BLaER1 (cell line): ENCODE measurements around the gene MAB21L3.

Experiments used
- H3K27ac ChIP-seq: shearing (Covaris generic); formaldehyde crosslinking; 2 replicates; pipeline ENCODE4 v1.8.1; 2022
- H3K27me3 ChIP-seq: shearing (Covaris generic); formaldehyde crosslinking; 2 replicates; pipeline ENCODE4 v1.8.1; 2022
- H3K36me3 ChIP-seq: shearing (Covaris generic); formaldehyde crosslinking; 2 replicates; pipeline ENCODE4 v1.8.1; 2022
- H3K4me1 ChIP-seq: shearing (Covaris generic); formaldehyde crosslinking; 2 replicates; pipeline ENCODE4 v1.8.1; 2022
- H3K4me2 ChIP-seq: shearing (Covaris generic); formaldehyde crosslinking; 2 replicates; pipeline ENCODE4 v1.8.1; 2022
- H3K4me3 ChIP-seq: shearing (Covaris generic); formaldehyde crosslinking; 2 replicates; pipeline ENCODE4 v1.8.1; 2022
- H3K9ac ChIP-seq: shearing (Covaris generic); formaldehyde crosslinking; 2 replicates; pipeline ENCODE4 v1.8.1; 2022
- H3K9me3 ChIP-seq: shearing (Covaris generic); formaldehyde crosslinking; 2 replicates; pipeline ENCODE4 v1.8.1; 2022
- H4K20me1 ChIP-seq: shearing (Covaris generic); formaldehyde crosslinking; 2 replicates; pipeline ENCODE4 v1.8.1; 2022
- Cebpa-rat ChIP-seq: shearing (Covaris generic); IDR thresholded peaks from 2 replicates; pipeline ENCODE4 v1.8.1; 2022

The MAB21L3 gene

GRCh38 chr1:116123837-116124533 lies 12.8 kb downstream of the MAB21L3 start:
- no peaks in the 10 kb centered on the region for H3K4me1 ChIP-seq
- TF ChIP-seq Cebpa-rat, result no peak
- no peaks in the 10 kb centered on the region for H3K27me3 ChIP-seq
- H3K27ac ChIP-seq, result no peak overlapping the region
- H3K9ac ChIP-seq, result no peak overlapping the region
- no peak overlapping the region for H3K4me2 ChIP-seq
- H3K4me3 ChIP-seq, result no peak overlapping the region
- H4K20me1 ChIP-seq, result no peaks in the 10 kb centered on the region
- H3K9me3 ChIP-seq, result no peaks in the 10 kb centered on the region
- no peaks in the 10 kb centered on the region for H3K36me3 ChIP-seq

GRCh38 chr1:116125758-116126157 lies 14.6 kb downstream of the MAB21L3 start:
- Histone ChIP-seq H4K20me1 (no peaks in the 10 kb centered on the region), H3K27ac (no peak overlapping the region), H3K9me3 (no peaks in the 10 kb centered on the region), H3K4me1 (no peaks in the 10 kb centered on the region), H3K36me3 (no peaks in the 10 kb centered on the region), H3K4me3 (no peak overlapping the region), H3K27me3 (no peaks in the 10 kb centered on the region), H3K4me2 (no peak overlapping the region), H3K9ac (no peak overlapping the region)
- no peak for TF ChIP-seq Cebpa-rat

- no peak overlapping the region for H3K4me3 ChIP-seq
- no peaks in the 10 kb centered on the region for H3K9me3 ChIP-seq
- H4K20me1 ChIP-seq, result no peaks in the 10 kb centered on the region
- H3K36me3 ChIP-seq, result no peaks in the 10 kb centered on the region
- no peak overlapping the region for H3K9ac ChIP-seq
- no peak overlapping the region for H3K4me2 ChIP-seq
- no peaks in the 10 kb centered on the region for H3K4me1 ChIP-seq
- no peaks in the 10 kb centered on the region for H3K27me3 ChIP-seq
- no peak for TF ChIP-seq Cebpa-rat
- H3K27ac ChIP-seq, result no peak overlapping the region
These were observed 15.1 kb downstream of the MAB21L3 start for GRCh38 chr1:116126281-116126680.

- Histone ChIP-seq H3K4me3 (no peak overlapping the region), H4K20me1 (no peaks in the 10 kb centered on the region), H3K36me3 (no peaks in the 10 kb centered on the region), H3K4me2 (no peak overlapping the region), H3K9ac (no peak overlapping the region), H3K27ac (no peak overlapping the region), H3K9me3 (no peaks in the 10 kb centered on the region), H3K4me1 (no peaks in the 10 kb centered on the region), H3K27me3 (no peaks in the 10 kb centered on the region)
- no peak for TF ChIP-seq Cebpa-rat
These were observed 16.1 kb downstream of the MAB21L3 start for GRCh38 chr1:116127123-116127847.

- no peaks in the 10 kb centered on the region for H3K27me3 ChIP-seq
- no peak for TF ChIP-seq Cebpa-rat
These were observed 16.8 kb downstream of the MAB21L3 start for GRCh38 chr1:116127848-116128540.

GRCh38 chr1:116128664-116129063 lies 17.5 kb downstream of the MAB21L3 start:
- Histone ChIP-seq H3K9ac (no peak overlapping the region), H3K27me3 (no peaks in the 10 kb centered on the region), H3K4me3 (no peak overlapping the region), H3K4me2 (no peak overlapping the region), H3K4me1 (no peaks in the 10 kb centered on the region), H3K36me3 (no peaks in the 10 kb centered on the region), H3K9me3 (no peaks in the 10 kb centered on the region), H3K27ac (no peak overlapping the region), H4K20me1 (no peaks in the 10 kb centered on the region)
- no peak for TF ChIP-seq Cebpa-rat

More at GRCh38 chr1:116127848-116128540, 16.8 kb downstream of the MAB21L3 start:
- no peak overlapping the region for H3K27ac ChIP-seq
- H3K4me1 ChIP-seq, result no peaks in the 10 kb centered on the region
- no peaks in the 10 kb centered on the region for H3K36me3 ChIP-seq
- H4K20me1 ChIP-seq, result no peaks in the 10 kb centered on the region
- H3K4me3 ChIP-seq, result no peak overlapping the region
- H3K4me2 ChIP-seq, result no peak overlapping the region
- H3K9me3 ChIP-seq, result no peaks in the 10 kb centered on the region
- no peak overlapping the region for H3K9ac ChIP-seq

GRCh38 chr1:116129537-116129936 lies 18.3 kb downstream of the MAB21L3 start:
- H3K27me3 ChIP-seq, result no peaks in the 10 kb centered on the region
- H3K36me3 ChIP-seq, result no peaks in the 10 kb centered on the region
- H4K20me1 ChIP-seq, result no peaks in the 10 kb centered on the region
- no peak overlapping the region for H3K4me2 ChIP-seq
- no peak overlapping the region for H3K4me3 ChIP-seq
- no peak for TF ChIP-seq Cebpa-rat
- H3K4me1 ChIP-seq, result no peaks in the 10 kb centered on the region
- no peak overlapping the region for H3K27ac ChIP-seq
- no peak overlapping the region for H3K9ac ChIP-seq
- no peaks in the 10 kb centered on the region for H3K9me3 ChIP-seq

GRCh38 chr1:116130356-116130755 lies 19.2 kb downstream of the MAB21L3 start:
- Histone ChIP-seq H4K20me1 (no peaks in the 10 kb centered on the region), H3K27ac (no peak overlapping the region), H3K4me2 (no peak overlapping the region), H3K9me3 (no peaks in the 10 kb centered on the region), H3K4me1 (no peaks in the 10 kb centered on the region), H3K36me3 (no peaks in the 10 kb centered on the region), H3K4me3 (no peak overlapping the region), H3K27me3 (no peaks in the 10 kb centered on the region), H3K9ac (no peak overlapping the region)
- TF ChIP-seq Cebpa-rat, result no peak

GRCh38 chr1:116131170-116131569 lies 20.0 kb downstream of the MAB21L3 start:
- TF ChIP-seq Cebpa-rat, result no peak
- H3K27ac ChIP-seq, result no peak overlapping the region
- no peaks in the 10 kb centered on the region for H3K4me1 ChIP-seq
- no peaks in the 10 kb centered on the region for H3K36me3 ChIP-seq
- H4K20me1 ChIP-seq, result no peaks in the 10 kb centered on the region
- H3K4me2 ChIP-seq, result no peak overlapping the region
- H3K9ac ChIP-seq, result no peak overlapping the region
- no peaks in the 10 kb centered on the region for H3K27me3 ChIP-seq
- no peaks in the 10 kb centered on the region for H3K9me3 ChIP-seq
- H3K4me3 ChIP-seq, result no peak overlapping the region
